HCT116 (cell line): ENCODE measurements around the gene PRKG1. TPM values are rescaled to one million over a fixed set of nuclear protein-coding genes. Genes with fewer than 3 reads are reported as not detected.

Experiments
- ATAC-seq: fragments of 200-7000 bp; cut with Tn5 transposase; 2 replicates; pipeline ENCODE4 v1.9.1; 2020; ENCODE audit warnings: mild to moderate bottlenecking, moderate library complexity
- BruUV-seq: library from RNA; stranded (reverse); fragments of 400-500 nt; replicated peaks from 2 replicates; lab custom pipeline; 2021; lab: Mats Ljungman, UMichigan
- CTCF ChIA-PET: fragments of 300-600 bp; sonication (Branson Sonifier 250); formaldehyde crosslinking; loops from one replicate; lab custom pipeline; 2021; ENCODE audit warnings: antibody characterized with exemption; lab: Charles Lee
- POLR2A ChIA-PET: fragments of 300-600, 350-600 bp; sonication (Branson Sonifier 250); formaldehyde crosslinking; loops from one replicate; lab custom pipeline; 2021; ENCODE audit warnings: antibody characterized with exemption; lab: Charles Lee
- RAD21 ChIA-PET, 2 experiments: fragments of 300-600 bp; sonication (Branson Sonifier 250); formaldehyde crosslinking; loops; one replicate each; lab custom pipeline; 2023; ENCODE audit warnings: low total read pairs in 2 of 2; ENCODE audit not compliant: uncharacterized antibody in 2 of 2, unreplicated experiment in 2 of 2, low non-redundant PET in 1 of 2; lab: Charles Lee
- DNase-seq: peaks from one replicate; pipeline ENCODE4 v3.0.0-alpha.2; 2010; ENCODE audit warnings: low read depth, low spot score
- H2AFZ ChIP-seq: fragments of 200-600 bp; shearing (Covaris generic), sonication (generic); 2 replicates; pipeline ENCODE4 v1.6.1; 2017; ENCODE audit warnings: low read depth, mixed run types, mixed read lengths, antibody characterized with exemption, low read length; ENCODE audit not compliant: poor library complexity, severe bottlenecking
- H3K27ac ChIP-seq: 2 replicates; pipeline ENCODE4 v1.5.1; 2012; ENCODE audit warnings: low read depth, low read length
- H3K27me3 ChIP-seq: fragments of 200-600 bp; sonication (generic); 2 replicates; pipeline ENCODE4 v1.6.1; 2016; ENCODE audit warnings: mixed run types, low read length, mixed read lengths; ENCODE audit not compliant: insufficient read depth
- H3K36me3 ChIP-seq, 2 experiments: fragments of 200-500 bp in 1 of 2; fragments of 200-600 bp in 1 of 2; sonication (Bioruptor generic) in 1 of 2; sonication (generic) in 1 of 2; 2 replicates each; pipeline versions ENCODE4 v1.5.1 to v1.6.1; 2014 to 2016; ENCODE audit warnings: low read length in 2 of 2, inconsistent platforms in 1 of 2, mixed read lengths in 1 of 2, mixed run types in 1 of 2; ENCODE audit not compliant: insufficient read depth in 2 of 2, control insufficient read depth in 1 of 2
- H3K4me1 ChIP-seq, 2 experiments: fragments of 200-600 bp in 1 of 2; sonication (generic) in 1 of 2; 2 replicates each; pipeline versions ENCODE4 v1.5.1 to v1.6.1; 2012 to 2017; ENCODE audit warnings: low read length in 2 of 2, inconsistent platforms in 1 of 2, mild to moderate bottlenecking in 1 of 2, mixed read lengths in 1 of 2, mixed run types in 1 of 2, moderate library complexity in 1 of 2; ENCODE audit not compliant: insufficient read depth in 2 of 2, control insufficient read depth in 1 of 2
- H3K4me2 ChIP-seq: fragments of 200-600 bp; sonication (generic); 2 replicates; pipeline ENCODE4 v1.6.1; 2017; ENCODE audit warnings: mixed run types, low read length, mixed read lengths
- H3K4me3 ChIP-seq, 2 experiments: fragments of 200-600 bp in 1 of 2; sonication (generic) in 1 of 2; replicated peaks in 1 of 2; 2 replicates each; pipeline ENCODE4 v1.5.1; 2011 to 2016; ENCODE audit warnings: low read length in 2 of 2, control low read depth in 1 of 2, low read depth in 1 of 2, mild to moderate bottlenecking in 1 of 2, mixed read lengths in 1 of 2, mixed run types in 1 of 2
- H3K79me2 ChIP-seq: fragments of 200-600 bp; sonication (generic); 2 replicates; pipeline ENCODE4 v1.6.1; 2017; ENCODE audit warnings: mild to moderate bottlenecking, mixed run types, low read length, moderate library complexity, mixed read lengths; ENCODE audit not compliant: insufficient read depth
- H3K9ac ChIP-seq: fragments of 200-600 bp; sonication (generic); 2 replicates; pipeline ENCODE4 v1.6.1; 2016; ENCODE audit warnings: low read length, mixed read lengths
- H3K9me2 ChIP-seq: fragments of 200-600 bp; sonication (generic), shearing (Covaris generic); 2 replicates; pipeline ENCODE4 v1.6.1; 2017; ENCODE audit warnings: mixed run types, mild to moderate bottlenecking, moderate library complexity; ENCODE audit not compliant: insufficient read depth
- H3K9me3 ChIP-seq, 2 experiments: fragments of 200-500 bp in 1 of 2; fragments of 200-600 bp in 1 of 2; sonication (Bioruptor generic) in 1 of 2; sonication (generic) in 1 of 2; 2 replicates each; pipeline ENCODE4 v1.6.1; 2014 to 2017; ENCODE audit warnings: low read length in 2 of 2, mixed read lengths in 2 of 2, inconsistent platforms in 1 of 2, low read depth in 1 of 2, mild to moderate bottlenecking in 1 of 2, mixed run types in 1 of 2, moderate library complexity in 1 of 2; ENCODE audit not compliant: control insufficient read depth in 1 of 2, insufficient read depth in 1 of 2
- H4K20me1 ChIP-seq: fragments of 200-600 bp; sonication (generic), shearing (Covaris generic); 2 replicates; pipeline ENCODE4 v1.6.1; 2017; ENCODE audit warnings: mixed run types, mild to moderate bottlenecking, moderate library complexity; ENCODE audit not compliant: insufficient read depth
- CBX3 ChIP-seq: IDR thresholded peaks from 2 replicates; pipeline ENCODE4 v1.6.1; 2012; ENCODE audit warnings: low read depth
- CEBPB ChIP-seq: IDR thresholded peaks from 2 replicates; pipeline ENCODE4 v1.6.1; 2012; ENCODE audit warnings: low read depth
- EGR1 ChIP-seq: IDR thresholded peaks from 2 replicates; pipeline ENCODE4 v1.6.1; 2012; ENCODE audit warnings: low read depth
- EZH2phosphoT487 ChIP-seq: fragments of 200-600 bp; IDR thresholded peaks from 2 replicates; pipeline ENCODE4 v1.6.1; 2018; ENCODE audit warnings: antibody characterized with exemption, borderline replicate concordance
- FOSL1 ChIP-seq: IDR thresholded peaks from 2 replicates; pipeline ENCODE4 v1.6.1; 2012; ENCODE audit warnings: low read depth
- JUND ChIP-seq: IDR thresholded peaks from 2 replicates; pipeline ENCODE4 v1.6.1; 2012
- POLR2A ChIP-seq: IDR thresholded peaks from 2 replicates; pipeline ENCODE4 v1.7.0; 2011; ENCODE audit warnings: borderline replicate concordance; ENCODE audit not compliant: insufficient read depth, insufficient read length; ENCODE audit errors: extremely low read depth
- RAD21 ChIP-seq: IDR thresholded peaks from 2 replicates; pipeline ENCODE4 v1.6.1; 2012; ENCODE audit warnings: low read depth, mild to moderate bottlenecking
- SIN3A ChIP-seq: IDR thresholded peaks from 2 replicates; pipeline ENCODE4 v1.6.1; 2012; ENCODE audit warnings: low read depth
- SRF ChIP-seq: IDR thresholded peaks from 2 replicates; pipeline ENCODE4 v1.6.1; 2012; ENCODE audit warnings: low read depth
- TCF7L2 ChIP-seq: IDR thresholded peaks from 2 replicates; pipeline ENCODE4 v1.7.0; 2011; ENCODE audit warnings: borderline replicate concordance, inconsistent platforms; ENCODE audit not compliant: insufficient read depth, insufficient read length; ENCODE audit errors: extremely low read depth
- YY1 ChIP-seq: IDR thresholded peaks from 2 replicates; pipeline ENCODE4 v1.6.1; 2011; ENCODE audit warnings: low read length, low read depth, moderate library complexity, mild to moderate bottlenecking; ENCODE audit not compliant: insufficient replicate concordance; ENCODE audit errors: extremely low read depth
- ZNF274 ChIP-seq: fragments of 200-500 bp; sonication (Bioruptor generic); IDR thresholded peaks from 2 replicates; pipeline ENCODE4 v1.6.1; 2014; ENCODE audit warnings: mild to moderate bottlenecking, low read depth, low read length, inconsistent platforms
- intact Hi-C: fragments of 100-400 bp; cut with micrococcal nuclease; formaldehyde crosslinking; loops from 2 replicates; pipeline ENCODE4 v1.10.0; 2022
- total RNA-seq: library from RNA; stranded (reverse); gene quantifications from one replicate; pipeline ENCODE4 v1.2.1, GENCODE V29; 2021; ENCODE audit not compliant: unreplicated experiment
- TF ChIP-seq, protein P1 (sequence below), 3 experiments: fragments of 200-600 bp in 1 of 3; sonication (generic) in 1 of 3; IDR thresholded peaks in 2 of 3; conservative IDR thresholded peaks in 1 of 3; 2 replicates each; pipeline ENCODE4 v1.5.1; 2012 to 2017; ENCODE audit warnings: low read depth in 2 of 3, low read length in 2 of 3, antibody characterized with exemption in 1 of 3, borderline replicate concordance in 1 of 3, control low read depth in 1 of 3, mild to moderate bottlenecking in 1 of 3, mixed read lengths in 1 of 3, mixed run types in 1 of 3, moderate library complexity in 1 of 3; ENCODE audit not compliant: insufficient read depth in 1 of 3
- TF ChIP-seq, protein P2 (sequence below): IDR thresholded peaks from 2 replicates; pipeline ENCODE4 v1.6.1; 2012

Gene PRKG1
- total RNA-seq, 1 experiment from 2014 or later, result 1.4 TPM

DNA sequence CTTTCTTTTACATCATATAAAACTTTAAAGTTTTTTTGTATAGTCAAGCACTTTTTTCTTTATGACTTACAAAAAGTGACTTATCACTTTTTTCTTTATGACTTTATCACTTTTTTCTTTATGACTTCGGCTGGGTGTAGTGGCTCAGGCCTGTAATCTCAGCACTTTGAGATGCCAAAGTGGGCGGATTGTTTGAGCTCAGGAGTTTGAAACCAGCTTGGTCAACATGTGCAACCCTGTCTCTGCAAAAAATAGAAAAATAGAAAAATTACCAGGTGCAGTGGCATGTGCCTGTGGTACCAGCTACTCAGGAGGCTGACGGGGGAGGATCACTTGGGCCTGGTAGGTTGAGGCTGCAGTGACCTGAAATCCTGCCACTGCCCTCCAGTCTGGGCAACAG lies 733.9 kb downstream of the PRKG1 start:
- H3K9me2 ChIP-seq, result no peaks in the 10 kb centered on the region
- no peak overlapping the region for H3K27ac ChIP-seq
- H3K4me2 ChIP-seq, result no peak overlapping the region
- no peaks in the 10 kb centered on the region for H3K9me3 ChIP-seq
- ChIA-PET POLR2A (no interaction called here), RAD21 (interaction anchor here in 1 of 2 experiments (0.6 kb wide), 1 partner anchor 348 kb away, joined by 3 read pairs; no protein-coding TSS in a partner anchor), CTCF (no interaction called here)
- no peak for DNase-seq
- H4K20me1 ChIP-seq, result no peaks in the 10 kb centered on the region
- no peaks in the 10 kb centered on the region for H3K4me1 ChIP-seq
- no peak overlapping the region for H3K9ac ChIP-seq
- no peaks in the 10 kb centered on the region for H3K36me3 ChIP-seq
- no TSS peak for BruUV-seq
- TF ChIP-seq EZH2phosphoT487, result no peak
- TF ChIP-seq SIN3A, result no peak
- TF ChIP-seq CBX3, result no peak
- TF ChIP-seq YY1, result no peak
- TF ChIP-seq SRF, result no peak
- TF ChIP-seq, protein P1, sequence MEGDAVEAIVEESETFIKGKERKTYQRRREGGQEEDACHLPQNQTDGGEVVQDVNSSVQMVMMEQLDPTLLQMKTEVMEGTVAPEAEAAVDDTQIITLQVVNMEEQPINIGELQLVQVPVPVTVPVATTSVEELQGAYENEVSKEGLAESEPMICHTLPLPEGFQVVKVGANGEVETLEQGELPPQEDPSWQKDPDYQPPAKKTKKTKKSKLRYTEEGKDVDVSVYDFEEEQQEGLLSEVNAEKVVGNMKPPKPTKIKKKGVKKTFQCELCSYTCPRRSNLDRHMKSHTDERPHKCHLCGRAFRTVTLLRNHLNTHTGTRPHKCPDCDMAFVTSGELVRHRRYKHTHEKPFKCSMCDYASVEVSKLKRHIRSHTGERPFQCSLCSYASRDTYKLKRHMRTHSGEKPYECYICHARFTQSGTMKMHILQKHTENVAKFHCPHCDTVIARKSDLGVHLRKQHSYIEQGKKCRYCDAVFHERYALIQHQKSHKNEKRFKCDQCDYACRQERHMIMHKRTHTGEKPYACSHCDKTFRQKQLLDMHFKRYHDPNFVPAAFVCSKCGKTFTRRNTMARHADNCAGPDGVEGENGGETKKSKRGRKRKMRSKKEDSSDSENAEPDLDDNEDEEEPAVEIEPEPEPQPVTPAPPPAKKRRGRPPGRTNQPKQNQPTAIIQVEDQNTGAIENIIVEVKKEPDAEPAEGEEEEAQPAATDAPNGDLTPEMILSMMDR (IDR thresholded peaks at IDR 0.05 in 2 of 3, conservative IDR thresholded peaks at IDR 0.05 in 1 of 3; ENCODE audit: borderline replicate concordance in 1 of 3, insufficient read depth in 1 of 3, low read depth in 2 of 3, low read length in 2 of 3), result no peak
- TF ChIP-seq POLR2A, result no peak
- TF ChIP-seq ZNF274, result no peak
- TF ChIP-seq, protein P2, sequence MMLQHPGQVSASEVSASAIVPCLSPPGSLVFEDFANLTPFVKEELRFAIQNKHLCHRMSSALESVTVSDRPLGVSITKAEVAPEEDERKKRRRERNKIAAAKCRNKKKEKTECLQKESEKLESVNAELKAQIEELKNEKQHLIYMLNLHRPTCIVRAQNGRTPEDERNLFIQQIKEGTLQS, result no peak
- TF ChIP-seq TCF7L2, result no peak
- no peak for TF ChIP-seq EGR1
- TF ChIP-seq JUND, result no peak
- no peak for TF ChIP-seq CEBPB
- no peak for TF ChIP-seq FOSL1
- no peak for TF ChIP-seq RAD21
- TF ChIP-seq, all 23 proteins: peak for 0
- ATAC-seq, result no peak
- Histone ChIP-seq H3K79me2 (no peaks in the 10 kb centered on the region), H2AFZ (no peak overlapping the region), H3K4me3 (no peak overlapping the region), H3K27me3 (no peaks in the 10 kb centered on the region)
- intact Hi-C loops, result no loop called here
